ENCODE measurements around the gene XCL2.
A peak's percentile ranks its signal among the peaks of the same experiment; 100 is the strongest.
"Not testable (repeated sequence)": the region's sequence is repeated elsewhere in the genome, so short reads cannot be mapped to it uniquely, and the experiment has no call there.

Gene XCL2

DNA sequence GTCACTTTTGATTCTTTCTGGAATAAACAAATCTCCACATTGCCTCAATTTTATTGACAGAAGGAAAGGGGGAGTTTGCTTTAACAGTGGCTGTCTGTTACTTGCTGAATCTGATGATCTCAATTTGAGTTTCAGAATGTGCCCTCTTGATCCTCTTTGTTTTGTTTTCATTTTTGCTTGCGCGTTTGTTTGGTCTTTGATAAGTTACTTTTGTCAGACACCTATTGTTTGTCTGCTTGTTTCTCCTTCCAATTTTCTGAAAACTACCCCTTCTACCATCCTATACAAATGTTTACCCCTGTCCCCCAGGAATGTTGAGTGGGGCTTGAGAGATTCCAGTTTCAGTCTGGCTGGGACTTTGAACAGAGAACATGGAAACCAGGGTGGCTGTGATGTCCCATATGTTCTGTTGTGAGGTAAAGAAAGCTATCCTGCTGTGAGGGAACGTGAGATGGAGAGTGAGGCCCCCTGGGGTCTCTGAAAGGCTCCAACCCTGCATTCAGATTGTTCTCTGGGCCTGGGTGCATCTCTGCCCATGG, 11.8 kb upstream of the XCL2 start:
- DNase-seq = no peak

DNA sequence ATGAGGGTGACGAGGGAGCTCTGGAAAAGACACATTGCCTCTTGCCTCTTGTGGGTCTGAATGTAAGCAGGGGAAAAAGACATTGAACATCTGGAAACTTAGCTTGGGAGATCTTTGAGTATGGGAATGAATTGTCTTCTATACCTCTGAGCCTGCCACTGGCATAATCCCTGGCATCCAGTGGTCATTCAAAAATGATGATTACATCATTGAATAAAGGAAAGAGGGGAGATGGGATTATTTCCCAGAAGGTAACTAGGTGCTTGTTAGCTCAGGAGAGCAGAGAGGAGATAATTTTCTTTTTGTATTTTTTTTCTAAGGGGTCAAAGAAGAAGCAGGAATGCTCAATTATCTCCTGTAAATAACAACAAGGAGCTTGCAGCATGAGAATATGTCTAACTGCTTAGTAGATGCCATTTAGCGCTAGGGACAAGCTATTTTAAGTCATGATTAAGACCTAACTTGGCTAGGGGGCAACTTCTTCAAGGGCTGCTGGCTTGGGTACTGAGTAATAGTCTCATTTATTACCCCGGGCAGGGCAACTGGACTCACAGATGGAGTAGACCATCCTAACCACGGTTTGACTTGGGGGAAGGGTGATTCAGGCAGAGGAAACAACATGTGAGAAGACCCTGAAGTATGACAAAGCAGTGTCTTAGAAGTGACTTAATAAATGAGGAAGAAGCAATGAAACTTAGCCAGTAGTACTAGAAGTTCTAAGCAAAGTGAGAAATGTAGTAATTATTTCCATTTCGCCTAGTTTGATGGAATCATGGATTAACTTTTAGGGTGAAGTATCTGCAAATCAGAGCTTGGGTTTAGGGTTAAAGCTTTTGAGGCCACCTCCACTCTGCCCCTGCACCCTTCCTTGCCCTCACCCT, 11.0 kb upstream of the XCL2 start:
- no peak for DNase-seq

GRCh38 chr1:168553680-168554553, 10.1 kb upstream of the XCL2 start:
- no peak for DNase-seq

- DNase-seq = peak; percentile 48
Measured at GRCh38 chr1:168552961-168553360, 9.2 kb upstream of the XCL2 start.

DNA sequence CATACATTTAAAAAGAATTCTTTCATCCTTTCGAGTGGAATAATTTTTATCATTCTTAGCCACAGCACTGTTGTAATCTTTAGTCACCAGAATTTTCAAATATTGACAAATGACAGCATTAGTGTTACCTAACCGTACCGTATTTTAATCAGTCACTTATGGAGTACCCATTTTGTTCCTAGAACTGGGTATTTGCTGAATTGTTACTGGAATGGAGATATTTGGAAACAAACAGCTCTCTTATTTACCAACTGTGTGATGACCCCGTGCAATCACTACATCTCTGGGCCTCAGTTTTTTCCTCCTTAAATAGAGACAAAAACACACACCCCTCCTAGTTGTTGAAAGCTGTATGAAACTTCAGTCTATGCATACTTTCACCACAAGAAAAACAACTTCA, 7.9 kb upstream of the XCL2 start:
- DNase-seq = no peak

GRCh38 chr1:168550971-168551370, 7.2 kb upstream of the XCL2 start:
- DNase-seq = no peak

GRCh38 chr1:168546553-168546895, 2.7 kb upstream of the XCL2 start:
- DNase-seq = not testable (repeated sequence)

DNA sequence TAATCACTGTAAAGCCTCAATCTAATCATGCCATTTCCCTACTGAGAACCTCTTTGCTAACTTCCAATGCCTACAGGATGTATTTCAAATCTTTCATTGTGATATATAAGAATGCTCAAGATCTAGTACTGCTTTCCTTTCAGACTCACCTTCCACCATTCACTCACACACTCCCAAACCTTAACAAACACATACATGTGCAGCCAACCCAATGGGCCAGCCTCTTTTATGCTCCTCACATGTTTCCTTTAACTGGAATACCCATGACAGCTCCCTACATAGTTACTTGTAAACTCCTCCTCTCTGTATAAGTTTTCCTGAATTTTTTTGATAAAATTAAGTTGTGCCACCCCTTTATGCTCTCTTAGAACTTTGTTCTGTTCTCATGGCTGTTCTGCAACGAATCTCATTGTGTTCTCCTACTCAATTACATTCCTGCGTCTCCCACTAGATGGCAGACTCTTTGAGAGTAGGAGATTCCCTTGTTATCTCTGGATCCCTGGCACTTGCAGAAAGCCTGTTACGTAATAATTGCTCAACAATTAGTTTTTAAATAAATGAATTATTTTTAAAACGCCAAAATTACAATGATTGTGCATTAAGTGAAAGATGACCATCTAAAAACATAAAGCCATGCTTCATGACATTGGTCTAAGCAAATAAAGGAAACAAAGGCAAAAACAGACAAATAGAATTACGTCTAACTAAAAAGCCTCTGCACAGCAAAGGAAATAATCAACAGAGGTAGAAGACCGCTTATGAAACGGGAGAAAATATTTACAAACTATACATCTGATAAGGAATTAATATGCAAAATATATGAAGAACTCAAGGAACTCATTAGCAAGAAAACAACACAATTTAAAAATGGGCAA, 2.1 kb upstream of the XCL2 start:
- not testable (repeated sequence) for DNase-seq

DNA sequence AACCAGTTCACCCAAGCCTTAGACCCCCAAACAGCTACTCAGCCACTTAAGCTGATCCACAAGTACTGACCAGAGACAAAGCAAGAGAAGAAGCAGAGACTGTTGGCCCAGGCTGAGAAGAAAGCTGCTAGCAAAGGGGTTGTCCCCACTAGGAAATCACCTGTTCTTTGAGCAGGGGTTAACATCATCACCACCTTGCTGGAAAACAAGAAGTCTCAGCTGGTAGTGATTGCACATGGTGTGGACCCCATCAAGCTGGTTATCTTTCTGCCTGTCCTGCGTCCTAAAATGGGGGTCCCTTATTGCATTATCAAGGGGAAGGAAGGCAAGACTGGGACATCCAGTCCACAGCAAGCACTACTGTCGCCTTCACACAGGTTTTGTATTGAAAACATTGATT, 819 bp downstream of the XCL2 start:
- not testable (repeated sequence) for DNase-seq

- DNase-seq = not testable (repeated sequence)
Measured at GRCh38 chr1:168540798-168541197, 3.0 kb downstream of the XCL2 start.

GRCh38 chr1:168535536-168535935, 8.3 kb downstream of the XCL2 start:
- DNase-seq = no peak

DNA sequence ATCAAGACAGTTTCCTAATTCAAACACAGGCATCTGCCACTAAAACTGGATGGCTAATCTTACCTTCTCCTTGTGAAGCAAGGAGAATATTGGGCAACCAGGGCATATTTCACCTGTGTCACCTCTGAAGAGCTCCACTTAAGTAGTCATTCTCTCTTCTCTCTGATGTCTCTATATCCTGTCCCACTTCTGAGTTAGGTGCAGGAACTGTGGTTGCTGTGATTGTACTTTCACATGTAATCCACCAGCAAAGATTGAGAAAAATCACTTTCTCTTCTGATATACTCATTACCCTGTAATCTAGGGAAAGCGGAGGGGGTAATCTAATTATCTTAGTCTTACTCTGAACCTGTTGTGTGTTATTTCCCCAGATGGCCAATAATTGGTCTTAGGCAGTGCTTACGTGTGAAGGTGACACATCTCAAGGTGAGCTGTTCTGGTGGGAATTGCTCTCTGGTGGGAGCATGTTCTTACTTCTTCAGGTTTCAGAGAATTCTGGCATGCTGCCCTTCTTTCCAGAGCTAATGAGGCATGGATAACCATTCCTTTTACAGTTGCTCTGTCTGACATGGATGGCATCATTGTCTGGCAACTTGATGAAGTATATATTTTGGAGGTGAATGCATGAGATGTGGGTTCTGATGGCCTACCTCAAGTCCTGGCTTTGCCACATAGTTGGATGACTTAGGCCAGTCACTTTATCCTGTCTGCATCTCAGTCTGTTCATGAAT, 12.0 kb downstream of the XCL2 start:
- no peak for DNase-seq

- DNase-seq = no peak
Measured at GRCh38 chr1:168529518-168529917, 14.3 kb downstream of the XCL2 start.

- no peak for DNase-seq
Measured at GRCh38 chr1:168521401-168522000, 22.3 kb downstream of the XCL2 start.

DNA sequence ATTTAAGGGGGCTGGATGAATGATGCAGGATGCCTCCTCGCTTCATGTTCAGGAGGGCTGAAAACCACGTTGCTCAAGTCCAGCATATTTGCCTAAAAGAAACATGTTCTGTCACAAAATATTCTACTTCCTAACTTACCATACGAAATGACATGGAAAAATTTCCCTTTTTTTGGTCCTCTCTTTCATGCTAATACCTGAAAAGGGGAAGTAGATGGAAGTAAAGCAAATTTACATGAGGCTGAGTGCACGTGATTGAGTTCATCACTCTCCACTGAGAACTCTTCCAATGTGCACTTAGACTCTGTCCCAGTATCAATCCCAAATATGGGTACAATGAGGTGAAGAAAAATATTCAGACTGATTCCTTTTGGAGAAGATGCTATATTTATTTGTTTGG, 23.0 kb downstream of the XCL2 start:
- DNase-seq = no peak

- no peak for DNase-seq
Measured at GRCh38 chr1:168520052-168520751, 23.6 kb downstream of the XCL2 start.

- no peak for DNase-seq
Measured at GRCh38 chr1:168518813-168519212, 25.0 kb downstream of the XCL2 start.

DNA sequence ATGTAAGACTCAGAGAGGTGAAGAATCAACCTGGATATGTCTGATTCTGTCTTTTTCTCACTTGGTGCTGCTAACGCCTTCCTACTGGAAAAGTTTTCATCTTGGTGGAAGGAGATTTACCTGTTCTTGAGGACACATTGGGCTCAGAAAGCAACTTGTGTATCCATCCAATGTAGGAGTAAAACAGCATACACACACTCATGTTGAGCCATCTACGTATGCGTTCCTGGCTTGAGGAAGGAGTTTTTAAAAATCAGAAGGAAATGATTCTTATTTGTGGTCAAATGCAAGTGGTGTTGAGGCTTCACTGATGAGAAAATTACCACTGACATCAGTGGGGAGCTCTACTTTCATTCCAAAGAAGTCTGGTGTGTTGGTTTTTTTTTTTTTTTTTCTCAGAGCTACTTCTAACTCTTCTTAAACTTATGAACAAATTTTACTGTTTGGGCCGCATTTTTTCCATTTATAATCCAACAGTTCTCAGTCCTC, 25.6 kb downstream of the XCL2 start:
- DNase-seq = no peak

DNA sequence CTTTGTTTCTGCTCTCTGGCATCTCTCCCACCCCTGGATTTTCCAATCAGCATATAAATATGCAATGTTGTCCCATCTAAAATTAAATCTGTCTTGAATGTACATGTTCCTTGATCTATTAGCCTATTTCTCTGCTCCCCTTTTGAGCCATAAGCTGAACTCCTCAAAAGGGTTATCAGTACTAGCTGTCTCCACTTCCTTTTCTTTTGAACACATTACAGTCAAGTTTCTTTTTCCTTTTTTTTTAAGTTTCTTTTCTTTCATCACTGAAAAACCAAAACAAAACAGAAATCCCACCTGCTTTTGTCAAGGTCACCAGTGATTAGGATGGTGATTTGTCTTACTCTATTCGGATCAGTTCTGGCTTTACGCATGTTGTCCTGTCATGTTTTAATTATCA, 29.3 kb downstream of the XCL2 start:
- DNase-seq = no peak

DNA sequence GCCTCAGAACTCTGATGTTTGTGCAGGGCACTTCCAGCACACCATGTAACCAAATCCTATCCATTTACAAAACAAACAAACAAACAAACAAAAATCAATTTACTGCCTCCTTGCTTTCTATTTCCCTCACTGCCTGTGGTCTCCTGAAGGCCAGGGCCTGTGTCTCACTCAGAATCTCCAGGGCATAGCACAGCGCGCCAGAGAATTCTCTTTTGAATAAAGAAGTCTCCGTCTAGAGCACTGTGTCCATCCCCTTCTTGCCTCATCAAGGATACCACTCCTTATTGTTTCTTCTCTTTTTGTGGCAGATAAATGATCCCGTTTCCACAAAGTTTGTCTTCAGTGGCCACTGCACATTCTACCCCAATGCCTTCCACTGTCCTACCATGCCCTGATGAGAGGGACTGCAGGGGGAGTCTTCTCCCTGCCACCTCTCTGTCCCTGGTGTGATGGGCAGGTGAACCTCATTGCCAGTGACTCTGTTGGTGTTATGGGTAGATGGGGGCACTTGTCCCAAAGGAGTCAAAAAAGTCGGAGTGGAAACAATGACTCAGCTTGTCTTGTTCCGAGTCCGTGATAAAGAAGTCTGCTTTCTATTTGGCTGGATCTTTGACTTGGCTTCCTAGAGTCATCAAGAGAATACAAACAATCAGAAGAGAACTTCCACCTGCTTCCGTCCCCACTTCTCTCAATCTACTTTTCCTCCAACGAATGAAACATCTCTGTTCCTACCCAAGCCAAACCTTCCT, 30.0 kb downstream of the XCL2 start:
- no peak for DNase-seq

Measured in NCI-H2227 treated with DMSO at 0.1 percent for 48 hours (cell line).